GM21367 (cell line): ENCODE data around the gene EEF1E1.

Experiments used
- ATAC-seq: cut with Tn5 transposase; IDR thresholded peaks from one replicate; pipeline ENCODE4 v1.9.1; 2021; ENCODE audit not compliant: unreplicated experiment

EEF1E1 gene

GRCh38 chr6:8088886-8089285 is 13.5 kb downstream of the EEF1E1 start:
- ATAC-seq, result no peak

GRCh38 chr6:8087870-8088754 is 14.2 kb downstream of the EEF1E1 start:
- ATAC-seq, result no peak

- no peak for ATAC-seq
Observed at GRCh38 chr6:8086755-8087306, 15.5 kb downstream of the EEF1E1 start.

GRCh38 chr6:8085053-8085511 is 17.3 kb downstream of the EEF1E1 start:
- ATAC-seq, result no peak

- no peak for ATAC-seq
Observed at GRCh38 chr6:8084586-8084985, 17.8 kb downstream of the EEF1E1 start.

- no peak for ATAC-seq
Observed at GRCh38 chr6:8082954-8083858, 19.1 kb downstream of the EEF1E1 start.

GRCh38 chr6:8082572-8082953 is 19.8 kb downstream of the EEF1E1 start:
- ATAC-seq, result no peak

GRCh38 chr6:8080362-8081151 is 21.8 kb downstream of the EEF1E1 start:
- ATAC-seq, result no peak

GRCh38 chr6:8079126-8079525 is 23.2 kb downstream of the EEF1E1 start:
- no peak for ATAC-seq

GRCh38 chr6:8077991-8078390 is 24.4 kb downstream of the EEF1E1 start:
- ATAC-seq, result no peak

- ATAC-seq, result no peak
Observed at GRCh38 chr6:8075704-8076103, 26.6 kb downstream of the EEF1E1 start.

- ATAC-seq, result no peak
Observed at GRCh38 chr6:8075185-8075584, 27.2 kb downstream of the EEF1E1 start.

- no peak for ATAC-seq
Observed at GRCh38 chr6:8074213-8074612, 28.1 kb downstream of the EEF1E1 start.

- no peak for ATAC-seq
Observed at GRCh38 chr6:8073758-8074157, 28.6 kb downstream of the EEF1E1 start.

- no peak for ATAC-seq
Observed at GRCh38 chr6:8070718-8071117, 31.6 kb downstream of the EEF1E1 start.

GRCh38 chr6:8069631-8070284 is 32.6 kb downstream of the EEF1E1 start:
- no peak for ATAC-seq

- ATAC-seq, result no peak
Observed at GRCh38 chr6:8069151-8069550, 33.2 kb downstream of the EEF1E1 start.

GRCh38 chr6:8066108-8066507 is 36.2 kb downstream of the EEF1E1 start:
- no peak for ATAC-seq

GRCh38 chr6:8065519-8065911 is 36.8 kb downstream of the EEF1E1 start:
- peak; percentile 38 for ATAC-seq
